ENCODE data around the gene ALS2CL. TPM values are rescaled to one million over a fixed set of nuclear protein-coding genes. Genes with fewer than 3 reads are reported as not detected.

Gene ALS2CL
- total and polyA plus RNA-seq, 10 of the 15 experiments (the other 5 are each of a cell fraction or from before 2014, with no cell fraction given), result 0.01 to 0.05 TPM; not detected in 8

- Histone ChIP-seq H3K4me2 (ENCODE audit: control insufficient read depth, insufficient read depth) (no peak overlapping the region), H3K36me3 (ENCODE audit: control insufficient read depth in 2 of 2, insufficient read depth in 2 of 2, low read length in 1 of 2) (no peaks in the 10 kb centered on the region), H3K4me3 (no peak overlapping the region), H3K27ac (ENCODE audit: control insufficient read depth, insufficient read depth) (no peak overlapping the region), H3K4me1 (ENCODE audit: control insufficient read depth, insufficient read depth, low read length) (no peaks in the 10 kb centered on the region), H3K9ac (ENCODE audit: control insufficient read depth, insufficient read depth, low read length) (no peak overlapping the region), H2AFZ (ENCODE audit: control insufficient read depth, low read depth, low read length) (no peak overlapping the region), H4K20me1 (ENCODE audit: control insufficient read depth, insufficient read depth) (no peaks in the 10 kb centered on the region), H3K9me3 (replicated peaks; ENCODE audit: control insufficient read depth, insufficient read depth, low read length) (no peaks in the 10 kb centered on the region), H3K79me2 (ENCODE audit: control insufficient read depth, insufficient read depth, low read length) (no peaks in the 10 kb centered on the region), H3K27me3 (replicated peaks in 1 of 2; ENCODE audit: control insufficient read depth in 2 of 2, insufficient read depth in 2 of 2, low read length in 1 of 2) (no peaks in the 10 kb centered on the region; a peak in 1 of 4 replicates)
- RAD21 ChIA-PET (ENCODE audit: unreplicated experiment), result no interaction called here
- DNase-seq (ENCODE audit: low read depth, low spot score), result no peak
- no TSS peak for BruUV-seq (replicated peaks)
- intact Hi-C loops (cut with micrococcal nuclease; ENCODE audit: unreplicated experiment), result no loop called here
- POLR2A ChIA-PET, result no interaction called here
- CTCF ChIA-PET, result interaction anchor here (1.3 kb wide), 2 partner anchors 10 to 110 kb away, joined by 3 to 4 read pairs; no protein-coding TSS in a partner anchor
- in situ Hi-C loops (cut with MboI), result no loop called here
- TF ChIP-seq, protein P1, sequence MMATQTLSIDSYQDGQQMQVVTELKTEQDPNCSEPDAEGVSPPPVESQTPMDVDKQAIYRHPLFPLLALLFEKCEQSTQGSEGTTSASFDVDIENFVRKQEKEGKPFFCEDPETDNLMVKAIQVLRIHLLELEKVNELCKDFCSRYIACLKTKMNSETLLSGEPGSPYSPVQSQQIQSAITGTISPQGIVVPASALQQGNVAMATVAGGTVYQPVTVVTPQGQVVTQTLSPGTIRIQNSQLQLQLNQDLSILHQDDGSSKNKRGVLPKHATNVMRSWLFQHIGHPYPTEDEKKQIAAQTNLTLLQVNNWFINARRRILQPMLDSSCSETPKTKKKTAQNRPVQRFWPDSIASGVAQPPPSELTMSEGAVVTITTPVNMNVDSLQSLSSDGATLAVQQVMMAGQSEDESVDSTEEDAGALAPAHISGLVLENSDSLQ (IDR thresholded peaks at IDR 0.05), result no peak
- TF ChIP-seq NFYB (IDR thresholded peaks at IDR 0.05; ENCODE audit: insufficient read depth, low read depth, low read length) (no peak), NR2C2 (IDR thresholded peaks at IDR 0.05; ENCODE audit: borderline replicate concordance, control insufficient read depth, insufficient read length, low read depth) (no peak), TBL1XR1 (IDR thresholded peaks at IDR 0.05; ENCODE audit: low read depth, low read length) (no peak), TCF3 (IDR thresholded peaks at IDR 0.05; ENCODE audit: borderline replicate concordance, insufficient read depth, low read depth, low read length) (no peak), SREBF1 (IDR thresholded peaks at IDR 0.05; ENCODE audit: low read length) (no peak), MTA3 (IDR thresholded peaks at IDR 0.05; ENCODE audit: borderline replicate concordance, low read length) (no peak), DPF2 (IDR thresholded peaks at IDR 0.05) (no peak), EGR1 (IDR thresholded peaks at IDR 0.05; ENCODE audit: borderline replicate concordance in 1 of 2, low read depth in 2 of 2, low read length in 2 of 2) (no peak), ZNF687 (IDR thresholded peaks at IDR 0.05) (no peak), MYC (IDR thresholded peaks at IDR 0.05; ENCODE audit: insufficient read depth, insufficient read length, insufficient replicate concordance, low read length, severe bottlenecking) (no peak), CHD2 (IDR thresholded peaks at IDR 0.05; ENCODE audit: borderline replicate concordance, low read depth, low read length) (no peak), CHD1 (IDR thresholded peaks at IDR 0.05; ENCODE audit: low read depth, low read length) (no peak)
- ATAC-seq, result no peak
- SMC1A ChIA-PET (ENCODE audit: uncharacterized antibody, unreplicated experiment), result interaction anchor here (1.4 kb wide), 1 partner anchor 25 kb away, joined by 4 read pairs; no protein-coding TSS in a partner anchor
- 9% methylated on average over 4 of the region's 4 CpGs for WGBS (ENCODE audit: insufficient coverage, insufficient replicate concordance, low lambda C conversion rate, missing lambda C conversion rate)
- no peak for FAIRE-seq
Measured at GRCh38 chr3:46737329-46737731, 43.9 kb upstream of the ALS2CL start.
